GM18502 (cell line): ENCODE measurements around the gene C4orf50.

ENCODE experiments used
- ATAC-seq: cut with Tn5 transposase; IDR thresholded peaks from one replicate; pipeline ENCODE4 v1.9.1; 2021; ENCODE audit warnings: mild to moderate bottlenecking; ENCODE audit not compliant: unreplicated experiment, poor library complexity

Gene C4orf50

GRCh38 chr4:5973486-5974220 is 44.6 kb downstream of the C4orf50 start:
- no peak for ATAC-seq

GRCh38 chr4:5973033-5973432 is 45.2 kb downstream of the C4orf50 start:
- ATAC-seq = no peak

- ATAC-seq = no peak
Observed at GRCh38 chr4:5972571-5972970, 45.7 kb downstream of the C4orf50 start.

- no peak for ATAC-seq
Observed at GRCh38 chr4:5971078-5971450, 47.2 kb downstream of the C4orf50 start.

GRCh38 chr4:5970381-5971077 is 47.7 kb downstream of the C4orf50 start:
- ATAC-seq = no peak

GRCh38 chr4:5969777-5970176 is 48.5 kb downstream of the C4orf50 start:
- no peak for ATAC-seq

- no peak for ATAC-seq
Observed at GRCh38 chr4:5969336-5969735, 48.9 kb downstream of the C4orf50 start.

- no peak for ATAC-seq
Observed at GRCh38 chr4:5968246-5968645, 50.0 kb downstream of the C4orf50 start.

- no peak for ATAC-seq
Observed at GRCh38 chr4:5967783-5968182, 50.4 kb downstream of the C4orf50 start.

- ATAC-seq = no peak
Observed at GRCh38 chr4:5965225-5965624, 53.0 kb downstream of the C4orf50 start.

- no peak for ATAC-seq
Observed at GRCh38 chr4:5964030-5964429, 54.2 kb downstream of the C4orf50 start.

GRCh38 chr4:5963611-5964010 is 54.6 kb downstream of the C4orf50 start:
- no peak for ATAC-seq

- no peak for ATAC-seq
Observed at GRCh38 chr4:5962416-5962815, 55.8 kb downstream of the C4orf50 start.

GRCh38 chr4:5960252-5960880 is 57.9 kb downstream of the C4orf50 start:
- no peak for ATAC-seq

- no peak for ATAC-seq
Observed at GRCh38 chr4:5959211-5959982, 58.8 kb downstream of the C4orf50 start.

- ATAC-seq = no peak
Observed at GRCh38 chr4:5958199-5958735, 60.0 kb downstream of the C4orf50 start.

GRCh38 chr4:5957076-5957475 is 61.2 kb downstream of the C4orf50 start:
- no peak for ATAC-seq

- ATAC-seq = no peak
Observed at GRCh38 chr4:5956285-5957021, 61.8 kb downstream of the C4orf50 start.

- ATAC-seq = peak; percentile 60
Observed at GRCh38 chr4:5955856-5956255, 62.4 kb downstream of the C4orf50 start.
